ENCODE measurements around the gene OTOGL. TPM values are rescaled to one million over a fixed set of nuclear protein-coding genes. Genes with fewer than 3 reads are reported as not detected.

The OTOGL gene
- total RNA-seq, 1 donor, result not detected

GRCh38 chr12:80413462-80413861 is 314.1 kb downstream of the OTOGL start:
- Histone ChIP-seq H3K4me3 (ENCODE audit: low read length) (no peak overlapping the region), H3K9me3 (ENCODE audit: low read depth, low read length) (no peaks in the 10 kb centered on the region), H3K27me3 (ENCODE audit: insufficient read depth, low read length) (no peaks in the 10 kb centered on the region), H3K4me1 (ENCODE audit: insufficient read depth, low read length) (no peaks in the 10 kb centered on the region)

- Histone ChIP-seq H3K4me1 (ENCODE audit: insufficient read depth, low read length) (no peaks in the 10 kb centered on the region), H3K4me3 (ENCODE audit: low read length) (no peak overlapping the region), H3K27me3 (ENCODE audit: insufficient read depth, low read length) (no peaks in the 10 kb centered on the region), H3K9me3 (ENCODE audit: low read depth, low read length) (no peaks in the 10 kb centered on the region)
These were observed 316.1 kb downstream of the OTOGL start for GRCh38 chr12:80415466-80415865.

- no peaks in the 10 kb centered on the region for H3K9me3 ChIP-seq (ENCODE audit: low read depth, low read length)
- no peak overlapping the region for H3K4me3 ChIP-seq (ENCODE audit: low read length)
- no peaks in the 10 kb centered on the region for H3K27me3 ChIP-seq (ENCODE audit: insufficient read depth, low read length)
- H3K4me1 ChIP-seq (ENCODE audit: insufficient read depth, low read length), result no peaks in the 10 kb centered on the region
These were observed 320.3 kb downstream of the OTOGL start for GRCh38 chr12:80419644-80420043.

GRCh38 chr12:80420075-80420474 is 320.7 kb downstream of the OTOGL start:
- no peaks in the 10 kb centered on the region for H3K27me3 ChIP-seq (ENCODE audit: insufficient read depth, low read length)
- no peaks in the 10 kb centered on the region for H3K9me3 ChIP-seq (ENCODE audit: low read depth, low read length)
- no peak overlapping the region for H3K4me3 ChIP-seq (ENCODE audit: low read length)
- no peaks in the 10 kb centered on the region for H3K4me1 ChIP-seq (ENCODE audit: insufficient read depth, low read length)

- Histone ChIP-seq H3K4me3 (ENCODE audit: low read length) (no peak overlapping the region), H3K4me1 (ENCODE audit: insufficient read depth, low read length) (no peaks in the 10 kb centered on the region), H3K9me3 (ENCODE audit: low read depth, low read length) (no peaks in the 10 kb centered on the region), H3K27me3 (ENCODE audit: insufficient read depth, low read length) (no peaks in the 10 kb centered on the region)
These were observed 323.2 kb downstream of the OTOGL start for GRCh38 chr12:80422550-80422949.

Other genes with a start within 250 kb of the OTOGL start
- 156 TPM for gene PPP1R12A, start 164.4 kb upstream of the OTOGL start, total RNA-seq